DND-41 (cell line): ENCODE results near the gene BCAN.

Experiments used
- ATAC-seq: fragments of 200-7000 bp; cut with Tn5 transposase; 3 replicates; pipeline ENCODE4 v1.9.1; 2021; ENCODE audit warnings: low read depth; ENCODE audit not compliant: insufficient read depth
- DNase-seq: peaks from one replicate; pipeline ENCODE4 v3.0.0-alpha.2; 2020
- H2AFZ ChIP-seq: 2 replicates; pipeline ENCODE4 v1.6.0; 2012; ENCODE audit warnings: low read depth, low read length
- H3K27ac ChIP-seq: 2 replicates; pipeline ENCODE4 v1.5.1; 2012; ENCODE audit warnings: low read length, inconsistent platforms
- H3K27me3 ChIP-seq: fragments of 200-600 bp; sonication (generic); 2 replicates; pipeline ENCODE4 v1.6.0; 2012; ENCODE audit warnings: low read length, mild to moderate bottlenecking, inconsistent platforms; ENCODE audit not compliant: insufficient read depth, poor library complexity
- H3K36me3 ChIP-seq: 2 replicates; pipeline ENCODE4 v1.5.1; 2012; ENCODE audit warnings: low read length, inconsistent platforms; ENCODE audit not compliant: insufficient read depth
- H3K4me1 ChIP-seq: 2 replicates; pipeline ENCODE4 v1.5.1; 2012; ENCODE audit warnings: mild to moderate bottlenecking, low read length; ENCODE audit not compliant: insufficient read depth
- H3K4me2 ChIP-seq: 2 replicates; pipeline ENCODE4 v1.6.0; 2012; ENCODE audit warnings: mild to moderate bottlenecking, moderate library complexity, low read length, inconsistent platforms; ENCODE audit not compliant: insufficient read depth
- H3K4me3 ChIP-seq, 2 experiments: fragments of 200-600 bp in 1 of 2; shearing (Covaris generic) in 1 of 2; 2 replicates each; pipeline ENCODE4 v1.5.1; 2012 to 2016; ENCODE audit warnings: inconsistent platforms in 2 of 2, low read length in 2 of 2, mild to moderate bottlenecking in 2 of 2, low read depth in 1 of 2, moderate library complexity in 1 of 2
- H3K79me2 ChIP-seq: 2 replicates; pipeline ENCODE4 v1.6.0; 2012; ENCODE audit warnings: low read length, inconsistent platforms; ENCODE audit not compliant: insufficient read depth
- H3K9ac ChIP-seq: 2 replicates; pipeline ENCODE4 v1.6.0; 2012; ENCODE audit warnings: low read depth, mild to moderate bottlenecking, inconsistent platforms, low read length, moderate library complexity
- H3K9me3 ChIP-seq: 2 replicates; pipeline ENCODE4 v1.5.1; 2012; ENCODE audit warnings: low read length, moderate library complexity, mild to moderate bottlenecking, inconsistent platforms; ENCODE audit not compliant: insufficient read depth, severe bottlenecking
- H4K20me1 ChIP-seq: 2 replicates; pipeline ENCODE4 v1.6.0; 2012; ENCODE audit warnings: low read length; ENCODE audit not compliant: insufficient read depth
- EZH2 ChIP-seq: IDR thresholded peaks from 3 replicates; pipeline ENCODE4 v1.6.1; 2012; ENCODE audit warnings: borderline replicate concordance, low read depth, mild to moderate bottlenecking, moderate library complexity, low read length, inconsistent platforms; ENCODE audit not compliant: severe bottlenecking
- TF ChIP-seq, protein P1 (sequence below): IDR thresholded peaks from 2 replicates; pipeline ENCODE4 v1.5.1; 2012; ENCODE audit warnings: borderline replicate concordance, low read length, moderate library complexity, mild to moderate bottlenecking; ENCODE audit not compliant: poor library complexity, severe bottlenecking; ENCODE audit errors: extremely low read depth

The BCAN gene

DNA sequence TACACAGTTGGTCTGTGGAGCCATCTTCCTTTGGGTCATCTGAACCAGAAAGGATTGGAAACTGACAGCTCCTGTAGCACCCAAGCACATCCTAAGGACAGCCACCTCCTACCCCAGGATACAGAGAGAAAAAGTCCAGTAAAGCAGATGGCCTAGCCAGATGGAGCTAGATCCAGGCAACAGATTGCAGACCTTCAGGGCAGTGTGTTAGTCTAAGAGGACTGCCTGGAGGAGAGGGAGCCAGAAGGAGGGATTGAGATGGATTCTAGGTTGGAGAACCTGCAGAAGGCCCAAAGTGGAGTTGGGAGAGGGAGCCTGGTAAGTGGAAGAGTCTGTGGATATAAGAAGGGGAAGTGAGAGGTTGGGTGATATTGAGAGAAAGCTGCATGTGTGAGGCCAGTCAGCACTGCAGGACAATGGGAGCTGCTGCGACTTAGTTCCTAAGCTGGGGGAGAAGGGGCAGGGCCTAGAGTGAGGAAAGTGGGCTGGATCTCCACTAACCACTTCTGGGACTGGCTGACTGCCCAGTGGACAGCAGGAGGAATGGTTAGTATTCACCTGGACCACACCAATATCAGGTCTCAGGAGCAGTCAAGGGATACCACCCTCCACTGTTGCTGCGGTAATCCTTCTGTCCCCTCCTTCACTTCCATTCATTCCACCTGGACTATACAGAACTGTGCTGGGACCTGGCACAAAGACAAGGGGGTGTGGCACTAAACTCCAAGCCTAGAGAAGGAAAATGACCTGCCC lies 13.4 kb downstream of the BCAN start:
- DNase-seq (no peak), ATAC-seq (no peak)
- Histone ChIP-seq H3K9me3 (no peaks in the 10 kb centered on the region), H4K20me1 (peaks cover 22% of the 10 kb centered on the region; the same call in 1 of the 2 replicates), H2AFZ (no peak overlapping the region), H3K4me1 (peaks cover 17% of the 10 kb centered on the region), H3K9ac (no peak overlapping the region), H3K4me2 (no peak overlapping the region), H3K27ac (no peak overlapping the region), H3K36me3 (no peaks in the 10 kb centered on the region), H3K27me3 (peaks cover 4% of the 10 kb centered on the region), H3K4me3 (no peak overlapping the region), H3K79me2 (no peaks in the 10 kb centered on the region)
- TF ChIP-seq EZH2 = no peak
- TF ChIP-seq, protein P1, sequence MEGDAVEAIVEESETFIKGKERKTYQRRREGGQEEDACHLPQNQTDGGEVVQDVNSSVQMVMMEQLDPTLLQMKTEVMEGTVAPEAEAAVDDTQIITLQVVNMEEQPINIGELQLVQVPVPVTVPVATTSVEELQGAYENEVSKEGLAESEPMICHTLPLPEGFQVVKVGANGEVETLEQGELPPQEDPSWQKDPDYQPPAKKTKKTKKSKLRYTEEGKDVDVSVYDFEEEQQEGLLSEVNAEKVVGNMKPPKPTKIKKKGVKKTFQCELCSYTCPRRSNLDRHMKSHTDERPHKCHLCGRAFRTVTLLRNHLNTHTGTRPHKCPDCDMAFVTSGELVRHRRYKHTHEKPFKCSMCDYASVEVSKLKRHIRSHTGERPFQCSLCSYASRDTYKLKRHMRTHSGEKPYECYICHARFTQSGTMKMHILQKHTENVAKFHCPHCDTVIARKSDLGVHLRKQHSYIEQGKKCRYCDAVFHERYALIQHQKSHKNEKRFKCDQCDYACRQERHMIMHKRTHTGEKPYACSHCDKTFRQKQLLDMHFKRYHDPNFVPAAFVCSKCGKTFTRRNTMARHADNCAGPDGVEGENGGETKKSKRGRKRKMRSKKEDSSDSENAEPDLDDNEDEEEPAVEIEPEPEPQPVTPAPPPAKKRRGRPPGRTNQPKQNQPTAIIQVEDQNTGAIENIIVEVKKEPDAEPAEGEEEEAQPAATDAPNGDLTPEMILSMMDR = no peak

DNA sequence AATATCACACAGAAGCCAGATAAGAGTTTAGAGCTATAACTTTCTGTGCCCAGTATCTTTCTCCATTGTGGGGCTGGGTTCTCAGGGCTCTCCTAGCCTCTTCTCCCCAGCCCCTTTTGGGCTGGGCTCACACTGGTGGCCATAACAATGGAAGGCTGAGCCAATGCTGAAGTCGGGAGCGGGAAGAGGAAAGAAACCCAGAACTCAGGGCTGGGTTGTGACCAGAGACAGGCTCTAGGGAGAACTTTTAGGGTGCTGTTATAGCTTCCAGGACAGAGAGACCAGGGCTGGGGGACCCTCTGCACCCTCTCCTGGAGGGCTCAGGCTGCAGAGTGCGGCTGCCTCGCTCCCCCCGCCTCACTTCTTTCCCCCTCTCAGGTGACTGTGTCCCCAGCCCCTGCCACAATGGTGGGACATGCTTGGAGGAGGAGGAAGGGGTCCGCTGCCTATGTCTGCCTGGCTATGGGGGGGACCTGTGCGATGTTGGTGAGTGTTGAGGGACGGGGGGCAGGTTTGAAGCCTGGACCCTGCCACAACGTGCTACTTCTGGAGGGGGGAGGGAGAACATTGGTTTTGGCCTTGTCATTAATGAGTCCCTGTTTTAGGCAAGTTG lies 14.1 kb downstream of the BCAN start:
- no peaks in the 10 kb centered on the region for H3K36me3 ChIP-seq
- peaks cover 4% of the 10 kb centered on the region for H3K27me3 ChIP-seq
- H2AFZ ChIP-seq = no peak overlapping the region
- H3K4me3 ChIP-seq = no peak overlapping the region
- TF ChIP-seq, protein P1 = no peak
- TF ChIP-seq EZH2 = no peak
- no peaks in the 10 kb centered on the region for H3K9me3 ChIP-seq
- DNase-seq = no peak
- H3K79me2 ChIP-seq = no peaks in the 10 kb centered on the region
- H4K20me1 ChIP-seq = peaks cover 22% of the 10 kb centered on the region; the same call in 1 of the 2 replicates
- H3K27ac ChIP-seq = no peak overlapping the region
- no peak overlapping the region for H3K4me2 ChIP-seq
- H3K9ac ChIP-seq = no peak overlapping the region
- no peak for ATAC-seq
- peaks cover 18% of the 10 kb centered on the region for H3K4me1 ChIP-seq

DNA sequence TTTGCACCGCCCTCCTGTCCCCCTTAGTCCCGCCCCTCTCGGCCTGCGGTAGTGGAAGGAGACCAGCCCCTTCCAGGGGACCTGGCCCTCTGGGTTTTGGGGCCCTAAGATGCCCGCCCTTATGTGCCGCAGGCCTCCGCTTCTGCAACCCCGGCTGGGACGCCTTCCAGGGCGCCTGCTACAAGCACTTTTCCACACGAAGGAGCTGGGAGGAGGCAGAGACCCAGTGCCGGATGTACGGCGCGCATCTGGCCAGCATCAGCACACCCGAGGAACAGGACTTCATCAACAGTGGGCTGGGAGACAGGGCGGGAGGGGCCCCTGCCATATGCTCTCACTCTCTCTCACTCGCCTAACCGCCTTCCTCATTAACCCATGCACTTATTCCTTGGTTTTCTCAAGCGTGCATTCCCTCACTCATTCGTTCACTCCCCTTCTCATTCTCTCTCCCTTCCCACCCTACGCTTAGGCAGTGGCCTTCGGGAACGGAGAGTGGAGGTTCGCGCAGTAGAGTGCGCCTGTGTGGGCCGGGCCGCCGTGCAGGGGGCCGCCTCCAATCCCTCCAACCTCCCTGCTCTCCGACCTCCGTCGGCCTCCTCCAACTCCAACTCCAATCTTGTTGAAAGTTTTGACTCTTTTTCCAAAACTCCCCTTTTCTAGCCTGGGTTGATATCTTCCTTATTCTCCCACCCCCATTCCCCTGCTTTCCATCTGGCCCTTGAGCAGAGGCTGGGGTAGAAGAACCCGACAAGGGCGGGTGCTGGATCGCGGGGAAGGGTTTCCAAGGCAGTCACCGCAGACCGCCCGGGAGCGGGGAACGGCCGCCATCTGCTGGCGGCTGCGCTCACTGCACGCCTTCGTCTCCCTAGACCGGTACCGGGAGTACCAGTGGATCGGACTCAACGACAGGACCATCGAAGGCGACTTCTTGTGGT lies 15.2 kb downstream of the BCAN start:
- H3K9me3 ChIP-seq = no peaks in the 10 kb centered on the region
- H3K4me2 ChIP-seq = peak overlapping the region; percentile 27; the same call in 1 of the 2 replicates
- H3K27me3 ChIP-seq = peaks cover 4% of the 10 kb centered on the region
- 0 out of 2 replicates have a peak overlapping the region, but pooled peaks have one; percentile 51 for H2AFZ ChIP-seq
- ATAC-seq (peak; percentile 56), DNase-seq (peak; percentile 68)
- peak; percentile 34 for TF ChIP-seq EZH2
- TF ChIP-seq, protein P1 = peak; percentile 97
- no peak overlapping the region for H3K9ac ChIP-seq
- peaks cover 13% of the 10 kb centered on the region; the same call in 1 of the 2 replicates for H4K20me1 ChIP-seq
- H3K36me3 ChIP-seq = no peaks in the 10 kb centered on the region
- no peaks in the 10 kb centered on the region for H3K79me2 ChIP-seq
- H3K4me3 ChIP-seq = no peak overlapping the region
- H3K4me1 ChIP-seq = peaks cover 18% of the 10 kb centered on the region
- H3K27ac ChIP-seq = no peak overlapping the region
